HepG2 (cell line): ENCODE measurements around the gene RPUSD3.

Experiments used
- CEBPB ChIP-seq: IDR thresholded peaks from 2 replicates; pipeline ENCODE4 v1.6.1; 2011; ENCODE audit warnings: low read depth, low read length, improper control_type of control experiment, borderline replicate concordance
- POLR2G ChIP-seq: fragments of 200-400 bp; formaldehyde crosslinking; IDR thresholded peaks from 2 replicates; pipeline ENCODE4 v1.6.1; 2018; ENCODE audit warnings: mild to moderate bottlenecking, low read depth, low read length, moderate library complexity
- SMC3 ChIP-seq: IDR thresholded peaks from 2 replicates; pipeline ENCODE4 v1.6.1; 2011; ENCODE audit warnings: low read length, improper control_type of control experiment

GRCh38 chr3:9803494-9803893 lies 40.3 kb downstream of the RPUSD3 start:
- TF ChIP-seq POLR2G, result no peak
- no peak for TF ChIP-seq SMC3
- no peak for TF ChIP-seq CEBPB
